Stomach (tissue), 9 donors: ENCODE results near the gene CYB5R4. TPM values are rescaled to one million over a fixed set of nuclear protein-coding genes. Genes with fewer than 3 reads are reported as not detected.

Experiments used
- DNase-seq, 2 donors: peaks; one replicate each; pipeline versions ENCODE4 v3.0.0 to v3.0.0-alpha.2; 2013 to 2019
- H3K27ac ChIP-seq, 5 donors: fragments of 200-600 bp in 4 of 5; sonication (generic) in 4 of 5; one replicate each; pipeline ENCODE4 v1.5.1; 2013 to 2019; ENCODE audit warnings: mild to moderate bottlenecking in 1 of 5, moderate library complexity in 1 of 5
- H3K27me3 ChIP-seq, 3 donors: fragments of 200-600 bp; sonication (generic); one replicate each; pipeline ENCODE4 v1.5.1; 2017 to 2019; ENCODE audit warnings: mixed run types in 1 of 3
- H3K36me3 ChIP-seq, 4 donors: fragments of 200-600 bp; sonication (generic); 1 replicate in 3 of 4; 2 replicates in 1 of 4; pipeline ENCODE4 v1.5.1; 2016 to 2019
- H3K4me1 ChIP-seq, 4 donors: fragments of 200-600 bp; sonication (generic); one replicate each; pipeline ENCODE4 v1.5.1; 2016 to 2019
- H3K4me3 ChIP-seq, 4 donors: fragments of 200-600 bp; sonication (generic) in 3 of 4; one replicate each; pipeline ENCODE4 v1.5.1; 2016 to 2019; ENCODE audit warnings: mild to moderate bottlenecking in 1 of 4
- H3K9me3 ChIP-seq, 4 donors: fragments of 200-600 bp; sonication (generic); one replicate each; pipeline ENCODE4 v1.5.1; 2016 to 2019
- CTCF ChIP-seq, 7 experiments: fragments of 450-650 bp in 4 of 7; fragments of 200-600 bp in 3 of 7; sonication (generic) in 3 of 7; IDR thresholded peaks; one replicate each; pipeline ENCODE4 v1.5.1; 2016 to 2019; ENCODE audit warnings: antibody characterized with exemption in 7 of 7, control low read depth in 2 of 7, mild to moderate bottlenecking in 1 of 7
- EP300 ChIP-seq: sonication (generic); formaldehyde crosslinking; IDR thresholded peaks from one replicate; pipeline ENCODE4 v1.6.1; 2017; ENCODE audit warnings: antibody characterized with exemption
- POLR2A ChIP-seq, 4 donors: fragments of 450-650 bp; IDR thresholded peaks; one replicate each; pipeline ENCODE4 v1.6.1; 2016; ENCODE audit warnings: antibody characterized with exemption in 4 of 4, control low read depth in 2 of 4, mild to moderate bottlenecking in 1 of 4, moderate library complexity in 1 of 4
- POLR2AphosphoS5 ChIP-seq, 3 donors: sonication (generic); formaldehyde crosslinking; IDR thresholded peaks; one replicate each; pipeline ENCODE4 v1.6.1; 2016; ENCODE audit warnings: antibody characterized with exemption in 3 of 3
- WGBS, 5 donors: extraction: QIAGEN DNeasy Blood & Tissue Kit in 3 of 5; methylation state at CpG; one replicate each; pipeline versions ENCODE4 v1.1.5 to v1.1.7; 2013 to 2018; 5-methylcytosine and 5-hydroxymethylcytosine counted together
- intact Hi-C: fragments of 100-400 bp; cut with DNase I; formaldehyde crosslinking; loops from one replicate; pipeline ENCODE4 v1.15.1; 2023; ENCODE audit warnings: low total_unique reads
- polyA plus RNA-seq, 3 donors: library from polyadenylated mRNA; stranded (reverse); fragments of 200-250 nt; gene quantifications; one replicate each; pipeline ENCODE4 v1.2.3, GENCODE V29; 2013
- total RNA-seq, 5 donors: library from RNA; depleted of rRNA; stranded (reverse); fragments of >200 nt; gene quantifications; one replicate each; pipeline versions ENCODE4 v1.1.0 to v1.2.3, GENCODE V29; 2014 to 2016
- donor health status: healthy with polysubstance abuse.
- donor health status: Bipolar disorder and iron deficiency.
- donor health status: healthy.

The CYB5R4 gene
- total and polyA plus RNA-seq, 8 donors: 0.89 to 50.7 (median 12.4) TPM

- Histone ChIP-seq H3K4me1 (peaks cover 0 to 4% (median 0%) of the 10 kb centered on the region in 4 donors), H3K27me3 (no peaks in the 10 kb centered on the region), H3K4me3 (no peak overlapping the region), H3K9me3 (peaks cover 0 to 3% (median 0%) of the 10 kb centered on the region in 4 donors), H3K36me3 (peaks cover 0 to 29% (median 22%) of the 10 kb centered on the region in 4 donors), H3K27ac (no peak overlapping the region)
- intact Hi-C loops: no loop called here
- TF ChIP-seq CTCF (IDR thresholded peaks at IDR 0.05): no peak
- TF ChIP-seq POLR2A (IDR thresholded peaks at IDR 0.05): no peak
- no peak for TF ChIP-seq EP300
- TF ChIP-seq POLR2AphosphoS5 (IDR thresholded peaks at IDR 0.05): no peak
- DNase-seq: no peak
- 80 to 95% (median 87%) methylated on average over 4 of the region's 4 CpGs for WGBS, 5 donors
These were observed 11.2 kb downstream of the CYB5R4 start for GRCh38 chr6:83870649-83871048.

GRCh38 chr6:83872386-83873118, 13.1 kb downstream of the CYB5R4 start:
- no peak overlapping the region for H3K4me3 ChIP-seq
- H3K27me3 ChIP-seq: no peaks in the 10 kb centered on the region
- TF ChIP-seq POLR2A (IDR thresholded peaks at IDR 0.05): no peak
- no peak for TF ChIP-seq CTCF (IDR thresholded peaks at IDR 0.05)
- TF ChIP-seq EP300: no peak
- TF ChIP-seq POLR2AphosphoS5 (IDR thresholded peaks at IDR 0.05): no peak
- H3K27ac ChIP-seq: no peak overlapping the region
- WGBS, 5 donors: 89 to 96% (median 91%) methylated on average over 3 of the region's 3 CpGs
- peaks cover 0 to 2% (median 0%) of the 10 kb centered on the region in 4 donors for H3K9me3 ChIP-seq
- H3K36me3 ChIP-seq: peaks cover 0 to 10% (median 8%) of the 10 kb centered on the region in 4 donors
- intact Hi-C loops: no loop called here
- DNase-seq: no peak
- peaks cover 0 to 4% (median 0%) of the 10 kb centered on the region in 4 donors for H3K4me1 ChIP-seq

- TF ChIP-seq CTCF (IDR thresholded peaks at IDR 0.05) (no peak), POLR2AphosphoS5 (IDR thresholded peaks at IDR 0.05) (no peak), POLR2A (IDR thresholded peaks at IDR 0.05) (no peak), EP300 (no peak)
- no peaks in the 10 kb centered on the region for H3K9me3 ChIP-seq
These were observed 14.4 kb downstream of the CYB5R4 start for GRCh38 chr6:83873869-83874268.

GRCh38 chr6:83875843-83876242, 16.4 kb downstream of the CYB5R4 start:
- DNase-seq: no peak
- WGBS, 5 donors: 89 to 96% (median 94%) methylated on average over 6 of the region's 6 CpGs
- intact Hi-C loops: no loop called here
- TF ChIP-seq EP300 (no peak), POLR2AphosphoS5 (IDR thresholded peaks at IDR 0.05) (no peak), POLR2A (IDR thresholded peaks at IDR 0.05) (no peak), CTCF (IDR thresholded peaks at IDR 0.05) (no peak)
- peaks cover 0 to 11% (median 4%) of the 10 kb centered on the region in 4 donors for H3K4me1 ChIP-seq
- H3K4me3 ChIP-seq: no peak overlapping the region
- H3K27ac ChIP-seq: no peak overlapping the region
- H3K36me3 ChIP-seq: peaks cover 0 to 5% (median 2%) of the 10 kb centered on the region in 4 donors
- H3K27me3 ChIP-seq: no peaks in the 10 kb centered on the region
- no peaks in the 10 kb centered on the region for H3K9me3 ChIP-seq

More at GRCh38 chr6:83873869-83874268, 14.4 kb downstream of the CYB5R4 start:
- intact Hi-C loops: no loop called here
- no peak for DNase-seq
- Histone ChIP-seq H3K36me3 (peaks cover 0 to 5% (median 4%) of the 10 kb centered on the region in 4 donors), H3K4me3 (no peak overlapping the region), H3K4me1 (peaks cover 0 to 4% (median 1%) of the 10 kb centered on the region in 4 donors), H3K27ac (no peak overlapping the region), H3K27me3 (no peaks in the 10 kb centered on the region)
